K562 (cell line): ENCODE results near the gene SLC25A10. TPM values are rescaled to one million over a fixed set of nuclear protein-coding genes. Genes with fewer than 3 reads are reported as not detected.

Experiments used
- AFF4 ChIP-seq: sonication (generic); formaldehyde crosslinking; IDR thresholded peaks from 2 replicates; pipeline ENCODE4 v1.8.0; 2023; ENCODE audit warnings: mild to moderate bottlenecking, missing genetic modification reagents
- BHLHE40 ChIP-seq: IDR thresholded peaks from 2 replicates; pipeline ENCODE4 v1.6.1; 2011; ENCODE audit warnings: low read length, improper control_type of control experiment
- NR2F6 ChIP-seq: fragments of 450-650 bp; formaldehyde crosslinking; IDR thresholded peaks from 2 replicates; pipeline ENCODE4 v1.4.0; 2020; ENCODE audit warnings: mild to moderate bottlenecking
- NUFIP1 ChIP-seq: fragments of 450-650 bp; IDR thresholded peaks from 2 replicates; pipeline ENCODE4 v1.6.1; 2018; ENCODE audit not compliant: partially characterized antibody
- STAT6 ChIP-seq: sonication (generic); formaldehyde crosslinking; IDR thresholded peaks from 2 replicates; pipeline ENCODE4 v1.8.1; 2023; ENCODE audit warnings: mild to moderate bottlenecking, missing genetic modification reagents
- SUPT5H ChIP-seq: fragments of 450-650 bp; IDR thresholded peaks from 2 replicates; pipeline ENCODE4 v1.6.1; 2016
- ZNF592 ChIP-seq: fragments of 450-650 bp; IDR thresholded peaks from 2 replicates; pipeline ENCODE4 v1.6.1; 2017; ENCODE audit warnings: antibody characterized with exemption, mild to moderate bottlenecking
- polyA plus RNA-seq, 8 experiments: library from polyadenylated mRNA; depleted of rRNA in 4 of 8; stranded (reverse) in 5 of 8; unstranded in 3 of 8; fragments of >200 nt; fragmentation: Nextera tagmentation in 2 of 8; fragmentation: Illumina TruSeq in 1 of 8; extraction: Ambion mirVana in 2 of 8; extraction: Trizol in 1 of 8; gene quantifications; 2 replicates each; pipeline versions ENCODE4 v1.2.1 to v1.2.3, GENCODE V29; 2011 to 2014; ENCODE audit warnings: inconsistent platforms in 1 of 8, missing spikeins in 1 of 8
- total RNA-seq, 7 experiments: library from RNA; depleted of rRNA in 6 of 7; stranded (reverse); fragments of >200 nt in 6 of 7; fragmentation: Illumina TruSeq in 2 of 7; extraction: Trizol in 2 of 7; gene quantifications; 2 replicates each; pipeline versions ENCODE4 v1.2.1 to v1.2.3, GENCODE V29; 2011 to 2021; ENCODE audit warnings: low replicate concordance in 1 of 7

The SLC25A10 gene
- total and polyA plus RNA-seq, 9 of the 15 experiments (the other 6 are each of a cell fraction or from before 2014, with no cell fraction given): 0.10 to 85.6 (median 34.3) TPM

GRCh38 chr17:81735264-81736102, 23.4 kb downstream of the SLC25A10 start (continued):
- no peak for TF ChIP-seq ZNF592
- TF ChIP-seq BHLHE40: peak; percentile 46; the same call in 1 of the 2 replicates
- no peak for TF ChIP-seq SUPT5H
- no peak for TF ChIP-seq NR2F6 (CRISPR knock-in tag)
- no peak for TF ChIP-seq NUFIP1
- no peak for TF ChIP-seq AFF4
- no peak; the same call in 1 of the 2 replicates for TF ChIP-seq STAT6 (CRISPR knock-in tag)
